H1 (cell line): Measurements from ENCODE around the gene EGFR. TPM values are rescaled to one million over a fixed set of nuclear protein-coding genes. Genes with fewer than 3 reads are reported as not detected.

Experiments used
- CTCF ChIA-PET: fragments of 300-600 bp; sonication (Branson Sonifier 250); formaldehyde crosslinking; loops from one replicate; lab custom pipeline; 2021; ENCODE audit not compliant: partially characterized antibody; lab: Charles Lee
- POLR2A ChIA-PET: fragments of 300-600 bp; sonication (Branson Sonifier 250); formaldehyde crosslinking; loops from one replicate; lab custom pipeline; 2021; ENCODE audit warnings: inconsistent platforms; ENCODE audit not compliant: partially characterized antibody; lab: Charles Lee
- DNase-seq, 2 experiments: peaks; one replicate each; pipeline versions ENCODE4 v3.0.0 to v3.0.0-alpha.2; 2010 to 2022; ENCODE audit warnings: low spot score in 2 of 2, low read depth in 1 of 2, mixed read lengths in 1 of 2
- FAIRE-seq: peaks from 2 replicates; lab custom pipeline; 2011; peaks lifted over from hg19 to GRCh38; lab: Jason Lieb, UNC
- H2AFZ ChIP-seq: 2 replicates; pipeline ENCODE4 v1.8.1; 2012; ENCODE audit warnings: low read length, inconsistent platforms
- H2AK5ac ChIP-seq: 2 replicates; pipeline ENCODE4 v1.6.1; 2013; ENCODE audit warnings: low read depth, low read length
- H2BK120ac ChIP-seq: replicated peaks from 2 replicates; pipeline ENCODE3; 2013; ENCODE audit warnings: low read depth, low read length, inconsistent platforms
- H2BK12ac ChIP-seq: 2 replicates; pipeline ENCODE4 v1.6.1; 2013; ENCODE audit warnings: low read depth, low read length
- H2BK15ac ChIP-seq: 2 replicates; pipeline ENCODE4 v1.6.1; 2013; ENCODE audit warnings: low read length
- H2BK20ac ChIP-seq: 2 replicates; pipeline ENCODE4 v1.6.1; 2013; ENCODE audit warnings: low read length
- H2BK5ac ChIP-seq: 2 replicates; pipeline ENCODE4 v1.6.1; 2013; ENCODE audit warnings: low read depth, low read length
- H3K14ac ChIP-seq: 2 replicates; pipeline ENCODE4 v1.6.1; 2013; ENCODE audit warnings: inconsistent platforms; ENCODE audit not compliant: insufficient read length
- H3K18ac ChIP-seq: 2 replicates; pipeline ENCODE4 v1.6.1; 2013; ENCODE audit warnings: low read length; ENCODE audit errors: extremely low read depth
- H3K23ac ChIP-seq: 2 replicates; pipeline ENCODE4 v1.6.1; 2013; ENCODE audit warnings: inconsistent platforms; ENCODE audit not compliant: insufficient read length
- H3K23me2 ChIP-seq: 2 replicates; pipeline ENCODE4 v1.6.1; 2013; ENCODE audit warnings: low read depth, low read length
- H3K27ac ChIP-seq: 2 replicates; pipeline ENCODE4 v1.6.1; 2011; ENCODE audit warnings: low read depth, low read length, inconsistent platforms
- H3K27me3 ChIP-seq, 4 experiments: replicated peaks in 1 of 4; 1 replicate in 1 of 4; 2 replicates in 3 of 4; pipeline versions ENCODE4 v1.6.1 to v1.8.1; 2011 to 2013; ENCODE audit warnings: low read length in 3 of 4, mild to moderate bottlenecking in 3 of 4, inconsistent platforms in 2 of 4, mixed read lengths in 2 of 4, moderate library complexity in 1 of 4; ENCODE audit not compliant: control insufficient read depth in 3 of 4, insufficient read depth in 3 of 4; ENCODE audit errors: extremely low read depth in 1 of 4
- H3K36me3 ChIP-seq, 4 experiments: 2 replicates each; pipeline versions ENCODE4 v1.6.1 to v1.8.1; 2011 to 2013; ENCODE audit warnings: mild to moderate bottlenecking in 4 of 4, low read length in 3 of 4, moderate library complexity in 2 of 4, control low read depth in 1 of 4, inconsistent platforms in 1 of 4; ENCODE audit not compliant: insufficient read depth in 4 of 4, control insufficient read depth in 2 of 4
- H3K4ac ChIP-seq: replicated peaks from 2 replicates; pipeline ENCODE3; 2013; ENCODE audit warnings: low read length, low read depth, mixed read lengths, inconsistent platforms; ENCODE audit not compliant: insufficient read length
- H3K4me1 ChIP-seq, 4 experiments: replicated peaks in 1 of 4; 1 replicate in 1 of 4; 2 replicates in 3 of 4; pipeline versions ENCODE4 v1.6.1 to v1.8.1; 2011 to 2013; ENCODE audit warnings: low read length in 3 of 4, inconsistent platforms in 2 of 4, mixed read lengths in 1 of 4; ENCODE audit not compliant: insufficient read depth in 4 of 4, control insufficient read depth in 3 of 4
- H3K4me2 ChIP-seq, 2 experiments: 2 replicates each; pipeline versions ENCODE4 v1.6.1 to v1.8.1; 2011 to 2013; ENCODE audit warnings: low read depth in 2 of 2, low read length in 2 of 2, control low read depth in 1 of 2, inconsistent platforms in 1 of 2, mild to moderate bottlenecking in 1 of 2; ENCODE audit not compliant: insufficient read depth in 1 of 2
- H3K4me3 ChIP-seq, 4 experiments: fragments of 200-600, 300-600 bp in 1 of 4; sonication (generic), shearing (Covaris generic), sonication (Bioruptor Twin) in 1 of 4; 2 replicates each; pipeline versions ENCODE4 v1.5.1 to v1.8.1; 2011 to 2016; ENCODE audit warnings: low read length in 4 of 4, low read depth in 3 of 4, control low read depth in 2 of 4, inconsistent platforms in 2 of 4, mild to moderate bottlenecking in 2 of 4, mixed read lengths in 1 of 4, moderate library complexity in 1 of 4; ENCODE audit not compliant: insufficient read depth in 2 of 4; ENCODE audit errors: extremely low read depth in 1 of 4
- H3K56ac ChIP-seq: replicated peaks from 2 replicates; pipeline ENCODE3; 2013; ENCODE audit warnings: low read depth, mild to moderate bottlenecking, mixed read lengths, low read length, inconsistent platforms; ENCODE audit not compliant: insufficient read length
- H3K79me1 ChIP-seq: 2 replicates; pipeline ENCODE4 v1.6.1; 2013; ENCODE audit warnings: low read depth, low read length, control low read depth
- H3K79me2 ChIP-seq, 2 experiments: 2 replicates each; pipeline versions ENCODE4 v1.6.1 to v1.8.1; 2012 to 2013; ENCODE audit warnings: low read length in 2 of 2, mild to moderate bottlenecking in 2 of 2, inconsistent platforms in 1 of 2; ENCODE audit not compliant: insufficient read depth in 2 of 2, control insufficient read depth in 1 of 2
- H3K9ac ChIP-seq, 4 experiments: replicated peaks in 1 of 4; 1 replicate in 1 of 4; 2 replicates in 3 of 4; pipeline versions ENCODE4 v1.6.1 to v1.8.1; 2011 to 2013; ENCODE audit warnings: low read depth in 3 of 4, low read length in 3 of 4, control low read depth in 2 of 4, mild to moderate bottlenecking in 2 of 4, moderate library complexity in 2 of 4, inconsistent platforms in 1 of 4; ENCODE audit errors: extremely low read depth in 1 of 4
- H3K9me3 ChIP-seq, 2 experiments: 2 replicates each; pipeline versions ENCODE4 v1.6.1 to v1.8.1; 2012 to 2013; ENCODE audit warnings: mild to moderate bottlenecking in 2 of 2, moderate library complexity in 2 of 2, control low read depth in 1 of 2, inconsistent platforms in 1 of 2, low read depth in 1 of 2, low read length in 1 of 2, mixed read lengths in 1 of 2; ENCODE audit not compliant: insufficient read depth in 2 of 2
- H4K20me1 ChIP-seq, 2 experiments: replicated peaks in 1 of 2; 2 replicates each; pipeline versions ENCODE3 to v1.8.1; 2011 to 2013; ENCODE audit warnings: inconsistent platforms in 2 of 2, low read length in 2 of 2, mild to moderate bottlenecking in 1 of 2; ENCODE audit not compliant: insufficient read depth in 2 of 2, control insufficient read depth in 1 of 2
- H4K5ac ChIP-seq: 2 replicates; pipeline ENCODE4 v1.6.1; 2013; ENCODE audit warnings: low read length, low read depth, mixed read lengths, inconsistent platforms; ENCODE audit not compliant: insufficient read length
- H4K8ac ChIP-seq: 2 replicates; pipeline ENCODE4 v1.8.0; 2013; ENCODE audit warnings: mild to moderate bottlenecking, moderate library complexity, low read length, inconsistent platforms; ENCODE audit not compliant: insufficient read depth; ENCODE audit errors: extremely low read depth
- H4K91ac ChIP-seq: replicated peaks from 2 replicates; pipeline ENCODE3; 2013; ENCODE audit warnings: low read length, mixed read lengths, inconsistent platforms; ENCODE audit not compliant: insufficient read length
- CEBPB ChIP-seq: IDR thresholded peaks from 2 replicates; pipeline ENCODE4 v1.6.1; 2012; ENCODE audit warnings: low read depth, low read length
- EP300 ChIP-seq, 2 experiments: IDR thresholded peaks; 1 replicate in 1 of 2; 2 replicates in 1 of 2; pipeline ENCODE4 v1.6.1; 2011 to 2012; ENCODE audit warnings: low read depth in 2 of 2, low read length in 2 of 2, mild to moderate bottlenecking in 2 of 2, borderline replicate concordance in 1 of 2, inconsistent platforms in 1 of 2, moderate library complexity in 1 of 2
- JUND ChIP-seq: IDR thresholded peaks from 2 replicates; pipeline ENCODE4 v1.6.1; 2011; ENCODE audit warnings: mild to moderate bottlenecking, improper control_type of control experiment, low read length
- NRF1 ChIP-seq: IDR thresholded peaks from 2 replicates; pipeline ENCODE4 v1.6.1; 2011; ENCODE audit warnings: mild to moderate bottlenecking, low read depth, low read length, improper control_type of control experiment
- PHF8 ChIP-seq: fragments of 200-600 bp; sonication (generic); conservative IDR thresholded peaks from 2 replicates; pipeline ENCODE4 v1.7.1; 2012; ENCODE audit warnings: low read depth, mild to moderate bottlenecking, inconsistent platforms, low read length, moderate library complexity
- POU5F1 ChIP-seq: IDR thresholded peaks from 2 replicates; pipeline ENCODE4 v1.6.1; 2011; ENCODE audit warnings: low read depth, mild to moderate bottlenecking, low read length, moderate library complexity
- RBBP5 ChIP-seq: IDR thresholded peaks from 2 replicates; pipeline ENCODE4 v1.7.1; 2012; ENCODE audit warnings: low read depth, mild to moderate bottlenecking, inconsistent platforms, low read length, moderate library complexity, borderline replicate concordance
- SP4 ChIP-seq: IDR thresholded peaks from 2 replicates; pipeline ENCODE4 v1.6.1; 2012; ENCODE audit warnings: low read length, inconsistent platforms
- WGBS, 2 experiments: shearing (Covaris generic) in 1 of 2; methylation state at CpG; one replicate each; pipeline versions ENCODE4 v1.1.6 to v1.1.7; 2013 to 2015; ENCODE audit warnings: low lambda C conversion rate in 2 of 2, mixed read lengths in 2 of 2, inconsistent platforms in 1 of 2, low coverage in 1 of 2, missing lambda C conversion rate in 1 of 2; ENCODE audit not compliant: insufficient replicate concordance in 2 of 2, insufficient coverage in 1 of 2, insufficient read length in 1 of 2; ENCODE audit errors: extremely low coverage in 1 of 2, missing lambda C conversion rate in 1 of 2; 5-methylcytosine and 5-hydroxymethylcytosine counted together
- polyA plus RNA-seq, 7 experiments: library from polyadenylated mRNA; depleted of rRNA in 3 of 7; stranded (reverse) in 5 of 7; unstranded in 2 of 7; fragments of >200 nt in 5 of 7; fragments of 200-250 nt in 2 of 7; gene quantifications; 1 replicate in 5 of 7; 2 replicates in 1 of 7; 4 replicates in 1 of 7; pipeline versions ENCODE4 v1.2.1 to v1.2.3, GENCODE V29; 2011 to 2013; ENCODE audit warnings: missing spikeins in 2 of 7, mixed read lengths in 2 of 7
- total RNA-seq: library from RNA; stranded (reverse); fragmentation: NEBNext Ultra II Directional; extraction: Animal tissue kit (Norgen Biotek cat#: 25700); gene quantifications from 2 replicates; pipeline ENCODE4 v1.2.1, GENCODE V29; 2021

The EGFR gene
- total and polyA plus RNA-seq, 2 of the 8 experiments (the other 6 are each of a cell fraction or from before 2014, with no cell fraction given), result 1.9 to 5.8 TPM

GRCh38 chr7:55251911-55252310, 233.1 kb downstream of the EGFR start:
- H3K14ac ChIP-seq, result no peak overlapping the region
- H3K23ac ChIP-seq, result no peak overlapping the region
- 87% methylated on average over 7 of the region's 7 CpGs; no CpG with 5 or more reads in 1 of the 2 experiments for WGBS, 2 experiments
- peaks cover 10% of the 10 kb centered on the region; the same call in 1 of the 2 replicates for H3K23me2 ChIP-seq
- H4K20me1 ChIP-seq, result peaks cover 0 to 4% of the 10 kb centered on the region in 2 experiments
- CTCF ChIA-PET, result interaction anchor here (0.9 to 4.5 kb wide), 4 partner anchors 13 to 478 kb away, joined by 3 to 41 read pairs (median 3); no protein-coding TSS in a partner anchor
- H3K79me2 ChIP-seq, result no peaks in the 10 kb centered on the region
- no peak overlapping the region for H3K56ac ChIP-seq
- DNase-seq (no peak), FAIRE-seq (no peak)
- no peak overlapping the region for H2AK5ac ChIP-seq
- H4K5ac ChIP-seq, result no peak overlapping the region
- no peak for TF ChIP-seq NRF1
- TF ChIP-seq CEBPB, result no peak
- TF ChIP-seq PHF8, result no peak
- no peak for TF ChIP-seq EP300 (IDR thresholded peaks at IDR 0.05; ENCODE audit: borderline replicate concordance in 1 of 2, low read depth in 2 of 2, low read length in 2 of 2)
- TF ChIP-seq JUND, result no peak
- no peak for TF ChIP-seq SP4
- no peak for TF ChIP-seq POU5F1
- TF ChIP-seq RBBP5, result no peak
- H4K91ac ChIP-seq, result no peak overlapping the region
- no peak overlapping the region for H2BK20ac ChIP-seq
- H3K4me3 ChIP-seq, result no peak overlapping the region
- H3K27me3 ChIP-seq, result peaks cover 11 to 41% (median 27%) of the 10 kb centered on the region in 4 experiments
- no peak overlapping the region for H2BK15ac ChIP-seq
- no peaks in the 10 kb centered on the region for H3K36me3 ChIP-seq
- no peak overlapping the region for H3K4me2 ChIP-seq
- no peak overlapping the region for H3K18ac ChIP-seq
- no peak overlapping the region for H4K8ac ChIP-seq
- no peak overlapping the region for H2BK12ac ChIP-seq
- no peak overlapping the region for H2BK5ac ChIP-seq
- H2BK120ac ChIP-seq, result no peak overlapping the region
- H3K27ac ChIP-seq, result no peak overlapping the region
- H3K9ac ChIP-seq, result no peak overlapping the region
- POLR2A ChIA-PET, result no interaction called here
- H2AFZ ChIP-seq, result no peak overlapping the region
- H3K4me1 ChIP-seq, result peaks cover 0 to 4% (median 2%) of the 10 kb centered on the region in 4 experiments; a peak in 3 of 7 replicates
- no peaks in the 10 kb centered on the region for H3K79me1 ChIP-seq
- no peaks in the 10 kb centered on the region for H3K9me3 ChIP-seq
- H3K4ac ChIP-seq, result no peak overlapping the region
